GM12892 (cell line): ENCODE results near the gene OTUB2.

Source experiments
- POLR2A ChIP-seq: IDR thresholded peaks from 2 replicates; pipeline ENCODE4 v1.6.1; 2011; ENCODE audit warnings: low read depth, low read length, control low read depth
- POLR2AphosphoS5 ChIP-seq: IDR thresholded peaks from 2 replicates; pipeline ENCODE4 v1.6.1; 2011; ENCODE audit warnings: low read depth, low read length, control low read depth

GRCh38 chr14:94087891-94088290 lies 61.8 kb downstream of the OTUB2 start:
- TF ChIP-seq POLR2A, result no peak
- TF ChIP-seq POLR2AphosphoS5, result no peak
